HUES6 (cell line): Measurements from ENCODE around the gene GOLGA6D.
"Not testable (repeated sequence)": the region's sequence is repeated elsewhere in the genome, so short reads cannot be mapped to it uniquely, and the experiment has no call there.

ENCODE experiments used
- H3K27ac ChIP-seq: 2 replicates; pipeline ENCODE4 v1.7.0; 2013; ENCODE audit warnings: low read depth, mild to moderate bottlenecking, low read length, inconsistent platforms
- H3K27me3 ChIP-seq: 2 replicates; pipeline ENCODE4 v1.6.1; 2013; ENCODE audit warnings: low read length; ENCODE audit not compliant: control insufficient read depth, insufficient read depth
- H3K36me3 ChIP-seq: 2 replicates; pipeline ENCODE4 v1.6.1; 2013; ENCODE audit warnings: low read length; ENCODE audit not compliant: control insufficient read depth, insufficient read depth
- H3K4me1 ChIP-seq: 2 replicates; pipeline ENCODE4 v1.6.1; 2013; ENCODE audit warnings: low read length; ENCODE audit not compliant: control insufficient read depth, insufficient read depth
- H3K4me3 ChIP-seq: 2 replicates; pipeline ENCODE4 v1.5.1; 2013; ENCODE audit warnings: low read depth, low read length
- H3K9ac ChIP-seq: one replicate; pipeline ENCODE4 v1.6.1; 2013; ENCODE audit warnings: mild to moderate bottlenecking, low read length
- H3K9me3 ChIP-seq: 2 replicates; pipeline ENCODE4 v1.6.1; 2013; ENCODE audit warnings: low read depth, low read length; ENCODE audit not compliant: control insufficient read depth, insufficient read depth

Gene GOLGA6D

GRCh38 chr15:75251343-75251742 lies 31.3 kb upstream of the GOLGA6D start:
- not testable (repeated sequence) for H3K9me3 ChIP-seq, H3K9ac ChIP-seq, H3K27me3 ChIP-seq, H3K27ac ChIP-seq, H3K4me3 ChIP-seq, H3K36me3 ChIP-seq
- peaks cover 21% of the 10 kb centered on the region for H3K4me1 ChIP-seq

- not testable (repeated sequence) for H3K27ac ChIP-seq, H3K9me3 ChIP-seq
Observed at GRCh38 chr15:75252285-75252684, 30.4 kb upstream of the GOLGA6D start.

GRCh38 chr15:75258034-75258433 lies 24.6 kb upstream of the GOLGA6D start, which contains the start of gene GOLGA6C:
Gene GOLGA6C, plus strand, starts transcription at chr15:75258334. Its CDS starts 265 bp downstream, at chr15:75258599.
- H3K9me3 ChIP-seq, H3K27ac ChIP-seq, H3K36me3 ChIP-seq, H3K9ac ChIP-seq, H3K4me3 ChIP-seq, H3K4me1 ChIP-seq, H3K27me3 ChIP-seq: not testable (repeated sequence)

More at GRCh38 chr15:75252285-75252684, 30.4 kb upstream of the GOLGA6D start:
- H3K27me3 ChIP-seq, H3K36me3 ChIP-seq, H3K9ac ChIP-seq, H3K4me3 ChIP-seq: not testable (repeated sequence)
- H3K4me1 ChIP-seq: peaks cover 21% of the 10 kb centered on the region

GRCh38 chr15:75258620-75259343 lies 23.9 kb upstream of the GOLGA6D start:
- H3K4me1 ChIP-seq, H3K9ac ChIP-seq: not testable (repeated sequence)

GRCh38 chr15:75259873-75260272 lies 22.8 kb upstream of the GOLGA6D start:
- H3K36me3 ChIP-seq, H3K27me3 ChIP-seq, H3K9me3 ChIP-seq, H3K4me1 ChIP-seq, H3K4me3 ChIP-seq, H3K9ac ChIP-seq, H3K27ac ChIP-seq: not testable (repeated sequence)

More at GRCh38 chr15:75258620-75259343, 23.9 kb upstream of the GOLGA6D start:
- H3K4me3 ChIP-seq, H3K27me3 ChIP-seq, H3K27ac ChIP-seq, H3K9me3 ChIP-seq, H3K36me3 ChIP-seq: not testable (repeated sequence)

GRCh38 chr15:75273751-75274359 lies 8.8 kb upstream of the GOLGA6D start:
- not testable (repeated sequence) for H3K36me3 ChIP-seq, H3K9me3 ChIP-seq, H3K9ac ChIP-seq, H3K4me1 ChIP-seq, H3K27me3 ChIP-seq, H3K4me3 ChIP-seq, H3K27ac ChIP-seq

- H3K27ac ChIP-seq, H3K36me3 ChIP-seq, H3K4me1 ChIP-seq, H3K9me3 ChIP-seq, H3K27me3 ChIP-seq, H3K9ac ChIP-seq, H3K4me3 ChIP-seq: not testable (repeated sequence)
Observed at GRCh38 chr15:75274509-75275107, 8.0 kb upstream of the GOLGA6D start.

GRCh38 chr15:75275617-75276016 lies 7.0 kb upstream of the GOLGA6D start:
- not testable (repeated sequence) for H3K9ac ChIP-seq

GRCh38 chr15:75278497-75278896 lies 4.1 kb upstream of the GOLGA6D start:
- not testable (repeated sequence) for H3K4me3 ChIP-seq, H3K27me3 ChIP-seq, H3K36me3 ChIP-seq, H3K9me3 ChIP-seq, H3K4me1 ChIP-seq, H3K27ac ChIP-seq
- H3K9ac ChIP-seq: peak overlapping the region; percentile 26

More at GRCh38 chr15:75275617-75276016, 7.0 kb upstream of the GOLGA6D start:
- not testable (repeated sequence) for H3K9me3 ChIP-seq, H3K27ac ChIP-seq, H3K4me3 ChIP-seq, H3K27me3 ChIP-seq, H3K36me3 ChIP-seq, H3K4me1 ChIP-seq

- not testable (repeated sequence) for H3K9ac ChIP-seq, H3K9me3 ChIP-seq, H3K4me3 ChIP-seq, H3K27ac ChIP-seq, H3K27me3 ChIP-seq, H3K4me1 ChIP-seq, H3K36me3 ChIP-seq
Observed at GRCh38 chr15:75284152-75284551, 1.5 kb downstream of the GOLGA6D start.

- H3K9me3 ChIP-seq, H3K36me3 ChIP-seq, H3K4me1 ChIP-seq, H3K27ac ChIP-seq, H3K4me3 ChIP-seq, H3K27me3 ChIP-seq, H3K9ac ChIP-seq: not testable (repeated sequence)
Observed at GRCh38 chr15:75293660-75294059, 11.0 kb downstream of the GOLGA6D start.
